GM10266 (cell line): Measurements from ENCODE around the gene FRMD3.

Experiments
- DNase-seq: peaks from one replicate; pipeline ENCODE4 v3.0.0; 2012; ENCODE audit errors: extremely low spot score
- CTCF ChIP-seq: IDR thresholded peaks from 2 replicates; pipeline ENCODE4 v1.5.1; 2012; ENCODE audit warnings: mild to moderate bottlenecking, low read depth; ENCODE audit not compliant: control insufficient read depth, insufficient read depth; ENCODE audit errors: missing control alignments

The FRMD3 gene

GRCh38 chr9:83219154-83219923 lies 318.9 kb downstream of the FRMD3 start:
- peak; percentile 62 for TF ChIP-seq CTCF
- peak; percentile 61 for DNase-seq

- no peak for TF ChIP-seq CTCF
- no peak for DNase-seq
Measured at GRCh38 chr9:83218411-83219090, 319.6 kb downstream of the FRMD3 start.

GRCh38 chr9:83209188-83209731 lies 328.9 kb downstream of the FRMD3 start:
- no peak for TF ChIP-seq CTCF
- no peak for DNase-seq

- DNase-seq: no peak
- no peak for TF ChIP-seq CTCF
Measured at GRCh38 chr9:83208065-83208850, 329.9 kb downstream of the FRMD3 start.

GRCh38 chr9:83204047-83204446 lies 334.2 kb downstream of the FRMD3 start:
- no peak for DNase-seq
- no peak for TF ChIP-seq CTCF

GRCh38 chr9:83200531-83200930 lies 337.7 kb downstream of the FRMD3 start:
- no peak for DNase-seq
- no peak for TF ChIP-seq CTCF
